NCI-H345 treated with DMSO at 0.1 percent for 48 hours (cell line): ENCODE measurements around the gene HSF4.

Experiments
- DNase-seq: peaks from one replicate; lab custom pipeline; 2025; ENCODE audit not compliant: unreplicated experiment; lab: John Stamatoyannopoulos, UW

The HSF4 gene

GRCh38 chr16:67184995-67185650 lies 20.6 kb downstream of the HSF4 start:
- DNase-seq: peak; percentile 50

GRCh38 chr16:67185651-67186134 lies 21.1 kb downstream of the HSF4 start:
- no peak for DNase-seq

GRCh38 chr16:67186550-67186950 lies 22.0 kb downstream of the HSF4 start:
- DNase-seq: no peak

GRCh38 chr16:67187175-67187890 lies 22.8 kb downstream of the HSF4 start:
- no peak for DNase-seq

DNA sequence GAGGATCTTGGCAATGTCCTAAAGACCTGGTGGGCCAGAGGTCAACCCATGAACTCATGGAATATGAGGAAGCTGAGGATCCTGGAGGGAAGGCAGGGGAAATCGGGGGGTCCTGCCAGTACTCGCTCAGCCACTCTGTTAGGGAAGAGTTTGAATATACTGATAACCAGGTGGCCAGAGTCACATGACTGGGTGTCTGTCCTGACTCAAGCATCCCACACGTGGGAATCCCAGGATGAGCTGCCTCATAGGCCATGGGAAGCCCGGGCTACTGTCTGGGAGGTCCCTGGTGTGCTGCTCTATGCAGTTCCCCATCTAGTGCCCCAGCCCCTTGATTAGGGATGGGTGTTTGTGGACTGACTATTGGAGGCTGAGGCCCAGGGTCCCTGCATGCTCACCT lies 23.8 kb downstream of the HSF4 start:
- no peak for DNase-seq

DNA sequence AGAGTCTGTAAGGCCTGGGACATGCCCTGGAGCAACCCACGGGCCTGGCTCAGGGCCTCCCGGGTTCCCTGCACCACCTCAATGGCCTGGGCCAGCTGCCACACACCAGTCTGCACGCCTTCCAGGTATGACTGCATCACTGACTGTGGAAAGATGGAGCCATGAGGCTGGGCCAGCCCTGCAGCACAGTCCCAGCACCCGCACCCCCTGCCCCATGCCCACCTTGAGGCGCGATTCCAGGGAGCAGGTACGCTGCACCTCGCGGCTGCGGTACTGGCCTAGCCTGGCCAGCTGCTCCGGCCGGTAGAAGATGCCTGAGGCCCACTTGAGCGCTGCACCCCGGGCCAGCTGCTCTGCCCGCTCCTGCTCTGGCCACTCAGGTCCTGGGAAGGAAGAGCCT lies 24.3 kb downstream of the HSF4 start:
- DNase-seq: no peak

- no peak for DNase-seq
Observed at GRCh38 chr16:67190041-67190440, 25.5 kb downstream of the HSF4 start, which contains the start of gene EXOC3L1. Gene EXOC3L1 (minus strand): TSS chr16:67190136. CDS start chr16:67189676, 460 bp downstream.

- DNase-seq: no peak
Observed at GRCh38 chr16:67190448-67191399, 26.2 kb downstream of the HSF4 start.

DNA sequence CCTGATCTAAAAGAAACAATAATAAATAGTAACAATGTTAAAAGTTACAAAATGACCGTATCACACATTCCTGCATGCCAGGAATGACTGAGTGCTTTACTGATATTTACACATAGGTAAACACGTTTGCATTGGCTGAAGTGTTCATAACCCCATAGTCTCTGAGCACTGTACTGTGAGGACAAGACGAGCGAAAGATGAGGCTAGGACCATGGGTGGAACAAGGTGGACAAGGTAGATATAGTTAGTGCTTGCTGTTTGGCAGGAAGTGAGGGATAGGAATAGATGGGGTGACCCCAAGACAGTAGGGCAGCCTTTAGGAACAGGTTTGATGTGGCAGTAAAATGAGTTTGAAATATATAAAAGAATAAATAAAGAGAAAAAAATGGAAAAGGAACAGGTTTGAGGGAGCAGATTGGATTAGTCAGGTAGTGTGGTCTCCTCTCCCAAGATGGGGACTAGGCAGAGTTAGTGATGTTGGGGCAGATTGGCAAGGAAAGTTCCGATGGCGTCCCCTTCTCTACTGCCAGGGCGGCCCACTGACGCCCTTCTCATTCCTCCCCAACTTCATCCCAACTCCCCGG lies 27.0 kb downstream of the HSF4 start:
- no peak for DNase-seq

GRCh38 chr16:67191995-67192681 lies 27.6 kb downstream of the HSF4 start, which contains the start of gene E2F4:
Gene E2F4 (plus strand): TSS chr16:67192155. CDS start chr16:67192228, 73 bp downstream.
- peak; percentile 51 for DNase-seq

DNA sequence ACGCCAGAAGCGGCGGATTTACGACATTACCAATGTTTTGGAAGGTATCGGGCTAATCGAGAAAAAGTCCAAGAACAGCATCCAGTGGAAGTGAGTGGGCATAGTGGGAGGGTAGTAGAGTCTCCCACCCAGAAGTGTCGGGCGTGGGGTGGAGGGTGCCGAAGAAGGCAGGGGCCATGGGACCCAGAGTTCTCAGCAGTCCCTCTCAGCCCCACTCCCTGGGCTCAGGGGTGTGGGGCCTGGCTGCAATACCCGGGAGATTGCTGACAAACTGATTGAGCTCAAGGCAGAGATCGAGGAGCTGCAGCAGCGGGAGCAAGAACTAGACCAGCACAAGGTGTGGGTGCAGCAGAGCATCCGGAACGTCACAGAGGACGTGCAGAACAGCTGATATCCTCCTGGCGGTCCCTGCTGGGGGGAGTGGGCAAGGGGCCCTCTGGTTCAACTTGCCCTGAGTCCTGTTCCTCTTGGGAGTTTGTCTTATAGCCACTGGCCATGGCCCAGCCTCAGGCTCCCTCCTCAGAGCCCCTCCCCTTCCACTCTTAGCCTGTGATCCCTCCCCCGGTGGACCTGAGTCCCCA lies 28.3 kb downstream of the HSF4 start:
- no peak for DNase-seq

DNA sequence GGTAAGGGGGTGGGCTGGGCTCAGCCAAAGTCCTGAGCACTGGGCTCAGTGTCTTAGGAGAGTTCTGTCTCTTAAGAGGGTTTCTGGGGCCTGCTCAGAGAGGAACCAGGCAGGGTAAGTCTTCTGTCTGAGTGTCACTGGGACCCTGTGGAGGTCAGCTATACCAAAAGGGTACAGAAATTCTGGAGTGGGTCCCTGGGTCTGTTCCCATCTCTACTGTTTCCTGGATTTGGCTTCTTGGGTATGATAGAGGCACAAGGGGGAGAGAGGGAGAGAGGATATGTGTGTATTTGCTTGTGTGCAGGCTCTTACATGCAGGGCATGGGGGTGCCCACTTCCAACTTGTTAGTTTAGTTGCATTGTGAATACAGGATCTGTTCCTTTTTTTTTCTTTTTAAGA lies 29.0 kb downstream of the HSF4 start:
- DNase-seq: no peak

GRCh38 chr16:67194260-67194659 lies 29.7 kb downstream of the HSF4 start:
- DNase-seq: no peak

GRCh38 chr16:67195676-67196075 lies 31.1 kb downstream of the HSF4 start:
- DNase-seq: no peak

- DNase-seq: no peak
Observed at GRCh38 chr16:67196881-67197280, 32.3 kb downstream of the HSF4 start.

DNA sequence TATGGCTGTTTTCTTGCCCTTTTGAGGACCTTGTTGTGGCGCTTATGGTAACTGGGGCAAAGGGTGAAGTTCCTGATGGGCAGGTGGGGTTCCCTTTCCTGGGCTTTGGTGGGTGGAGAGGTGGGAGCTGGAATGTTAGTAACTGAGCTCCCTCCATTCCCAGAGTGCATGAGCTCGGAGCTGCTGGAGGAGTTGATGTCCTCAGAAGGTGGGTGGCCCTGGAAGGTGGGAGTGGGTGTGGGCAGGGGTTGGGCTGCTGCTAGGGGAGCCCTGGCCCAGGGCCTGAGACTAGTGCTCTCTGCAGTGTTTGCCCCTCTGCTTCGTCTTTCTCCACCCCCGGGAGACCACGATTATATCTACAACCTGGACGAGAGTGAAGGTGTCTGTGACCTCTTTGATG lies 33.2 kb downstream of the HSF4 start:
- no peak for DNase-seq

DNA sequence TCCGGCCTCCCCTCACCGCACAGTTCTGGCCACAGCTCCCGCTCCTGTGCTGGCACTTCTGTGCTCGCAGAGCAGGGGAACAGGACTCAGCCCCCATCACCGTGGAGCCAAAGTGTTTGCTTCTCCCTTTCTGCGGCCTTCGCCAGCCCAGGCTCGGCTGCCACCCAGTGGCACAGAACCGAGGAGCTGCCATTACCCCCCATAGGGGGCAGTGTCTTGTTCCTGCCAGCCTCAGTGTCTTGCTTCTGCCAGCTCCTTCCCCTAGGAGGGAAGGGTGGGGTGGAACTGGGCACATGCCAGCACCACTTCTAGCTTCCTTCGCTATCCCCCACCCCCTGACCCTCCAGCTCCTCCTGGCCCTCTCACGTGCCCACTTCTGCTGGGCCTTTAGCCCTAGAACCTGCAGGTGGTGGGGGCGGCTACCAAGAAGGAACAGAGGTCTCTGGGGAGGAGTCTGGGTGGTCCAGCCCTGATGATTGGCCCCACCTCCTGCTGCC lies 33.7 kb downstream of the HSF4 start:
- no peak for DNase-seq

DNA sequence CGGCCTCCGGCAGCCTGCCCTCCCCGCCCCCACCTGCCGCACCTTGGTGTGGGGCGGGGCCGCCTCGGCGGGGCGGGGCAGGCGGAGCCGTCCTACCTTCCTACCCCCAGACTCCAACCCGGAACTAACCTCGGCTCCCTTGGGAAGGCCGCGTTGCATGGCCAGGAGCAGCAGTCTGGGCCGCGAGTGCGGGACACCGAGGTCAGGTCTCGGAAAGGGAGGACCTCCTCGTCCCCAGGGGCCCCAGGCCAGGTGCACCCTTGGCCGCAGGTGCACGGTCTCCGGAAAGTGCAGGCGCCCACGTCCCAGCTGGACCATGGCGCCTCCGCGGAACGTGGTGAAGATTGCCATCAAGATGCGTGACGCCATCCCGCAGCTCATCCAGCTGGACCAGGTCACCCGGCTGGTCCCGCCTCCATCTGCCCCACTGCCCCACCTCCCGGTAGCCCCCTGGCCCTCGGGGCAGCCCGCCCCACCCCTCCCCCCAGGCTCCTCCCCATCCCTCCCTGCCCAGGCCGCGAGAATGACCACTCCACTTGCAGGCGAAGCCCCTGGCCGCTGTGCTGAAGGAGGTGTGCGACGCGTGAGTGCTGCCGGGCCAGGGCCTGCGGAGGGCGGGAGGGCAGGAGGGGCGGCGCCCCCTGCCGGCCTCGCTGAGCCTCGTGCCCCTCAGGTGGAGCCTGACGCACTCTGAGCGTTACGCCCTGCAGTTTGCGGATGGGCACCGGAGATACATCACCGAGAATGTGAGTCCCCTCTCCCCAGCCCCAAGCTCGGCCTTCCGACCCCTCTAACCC lies 34.7 kb downstream of the HSF4 start, which contains the start of gene ELMO3:
ELMO3 (plus strand) TSS at position 121 of the 797 bp plus-strand sequence; CDS start at position 317, 196 bp downstream.
- DNase-seq: peak; percentile 17

- DNase-seq: no peak
Observed at GRCh38 chr16:67199808-67200198, 35.3 kb downstream of the HSF4 start.
